Measurements from ENCODE around the gene JARID2. TPM values are rescaled to one million over a fixed set of nuclear protein-coding genes. Genes with fewer than 3 reads are reported as not detected.

Gene JARID2
- total RNA-seq, 2 donors from 2014 or later = 8.3 to 12.8 TPM

DNA sequence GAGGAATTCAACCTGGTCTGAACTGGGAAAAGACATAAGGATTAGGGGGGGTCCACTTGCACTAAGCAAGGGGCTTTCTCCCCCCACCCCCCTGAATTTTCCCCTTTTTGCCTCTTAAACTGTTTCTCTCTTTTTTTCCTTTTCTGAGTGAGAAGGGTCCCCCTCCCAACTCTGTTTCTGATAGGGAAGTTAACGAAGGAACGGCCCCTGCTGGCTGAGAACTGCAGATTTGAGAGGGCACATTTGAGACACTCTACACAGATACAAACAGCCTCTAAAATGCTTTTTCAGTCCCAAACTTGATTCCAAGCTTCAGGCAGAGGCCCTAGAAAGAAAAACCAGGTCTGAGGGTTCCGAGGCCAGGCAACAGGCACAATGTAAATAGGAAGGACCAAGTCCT lies 91.7 kb downstream of the JARID2 start:
- Histone ChIP-seq H3K36me3 (no peaks in the 10 kb centered on the region), H3K27me3 (replicated peaks; ENCODE audit: insufficient read depth) (no peaks in the 10 kb centered on the region), H3K4me1 (ENCODE audit: control insufficient read depth in 1 of 2, low read depth in 2 of 2) (no peaks in the 10 kb centered on the region), H3K27ac (no peak overlapping the region), H3K4me3 (no peak overlapping the region), H3K9me3 (no peaks in the 10 kb centered on the region)
- TF ChIP-seq CTCF (IDR thresholded peaks at IDR 0.05) = no peak
- no peak for DNase-seq (ENCODE audit: low spot score)
- ATAC-seq (ENCODE audit: insufficient number of reproducible peaks, low FRiP score, low read depth) = no peak

DNA sequence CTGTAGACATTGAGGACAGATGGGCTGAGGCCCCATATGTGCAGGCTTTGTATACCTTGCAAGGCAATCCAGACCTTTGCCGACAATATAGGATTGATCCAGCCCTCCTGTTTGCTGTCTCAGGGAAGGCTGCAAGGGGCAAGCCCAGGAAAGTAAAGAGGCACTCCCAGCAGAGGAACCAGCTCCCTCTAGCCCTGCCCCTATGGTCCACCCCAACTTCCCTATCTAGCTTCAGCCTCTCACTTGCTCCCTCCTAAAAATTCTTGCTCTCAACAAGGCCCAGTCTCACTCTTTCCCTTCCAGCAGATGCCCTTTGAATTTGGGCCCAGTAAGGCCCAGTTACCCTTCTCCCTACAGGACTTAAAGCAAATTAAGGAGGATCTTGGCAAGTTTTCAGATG lies 92.6 kb downstream of the JARID2 start:
- TF ChIP-seq CTCF (IDR thresholded peaks at IDR 0.05) = no peak
- DNase-seq (ENCODE audit: low spot score) = no peak
- no peak overlapping the region for H3K27ac ChIP-seq
- ATAC-seq (ENCODE audit: insufficient number of reproducible peaks, low FRiP score, low read depth) = no peak
- no peaks in the 10 kb centered on the region for H3K36me3 ChIP-seq
- no peaks in the 10 kb centered on the region for H3K27me3 ChIP-seq (replicated peaks; ENCODE audit: insufficient read depth)
- H3K9me3 ChIP-seq = no peaks in the 10 kb centered on the region
- no peaks in the 10 kb centered on the region for H3K4me1 ChIP-seq (ENCODE audit: control insufficient read depth in 1 of 2, low read depth in 2 of 2)
- H3K4me3 ChIP-seq = no peak overlapping the region

- H3K4me1 ChIP-seq (ENCODE audit: control insufficient read depth in 1 of 2, low read depth in 2 of 2) = no peaks in the 10 kb centered on the region
- no peaks in the 10 kb centered on the region for H3K9me3 ChIP-seq
- DNase-seq (ENCODE audit: low spot score) (no peak), ATAC-seq (ENCODE audit: insufficient number of reproducible peaks, low FRiP score, low read depth) (no peak)
- H3K4me3 ChIP-seq = no peak overlapping the region
- TF ChIP-seq CTCF (IDR thresholded peaks at IDR 0.05) = no peak
- H3K27ac ChIP-seq = no peak overlapping the region
- no peaks in the 10 kb centered on the region for H3K27me3 ChIP-seq (replicated peaks; ENCODE audit: insufficient read depth)
- no peaks in the 10 kb centered on the region for H3K36me3 ChIP-seq
Observed at GRCh38 chr6:15339081-15339480, 93.2 kb downstream of the JARID2 start.

DNA sequence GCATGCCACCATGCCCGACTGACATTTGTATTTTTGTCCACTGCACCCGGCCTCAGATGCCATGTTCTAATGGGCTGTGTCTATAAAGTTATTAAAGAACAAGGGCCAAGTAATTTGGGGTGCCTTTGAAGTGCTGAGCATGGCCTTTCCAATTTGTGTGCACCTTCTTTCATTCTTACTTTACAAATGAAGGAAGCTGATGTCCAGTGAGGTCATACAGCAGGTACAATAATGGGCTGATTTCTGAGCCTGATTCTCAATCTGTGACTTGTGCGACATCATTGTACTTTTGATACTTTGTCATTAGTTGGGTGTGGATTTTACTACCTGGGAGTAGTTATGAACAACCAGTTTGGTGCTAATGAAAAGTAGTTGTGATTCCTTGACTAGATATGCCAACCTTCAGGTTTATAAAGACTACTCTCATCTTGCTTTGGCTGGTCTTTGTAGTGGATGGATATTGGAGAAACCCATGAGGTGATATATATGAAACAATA lies 94.3 kb downstream of the JARID2 start:
- DNase-seq (ENCODE audit: low spot score) = no peak
- Histone ChIP-seq H3K4me1 (ENCODE audit: control insufficient read depth in 1 of 2, low read depth in 2 of 2) (no peaks in the 10 kb centered on the region), H3K27ac (no peak overlapping the region), H3K4me3 (no peak overlapping the region), H3K27me3 (replicated peaks; ENCODE audit: insufficient read depth) (no peaks in the 10 kb centered on the region), H3K9me3 (no peaks in the 10 kb centered on the region), H3K36me3 (no peaks in the 10 kb centered on the region)
- ATAC-seq (ENCODE audit: insufficient number of reproducible peaks, low FRiP score, low read depth) = no peak
- TF ChIP-seq CTCF (IDR thresholded peaks at IDR 0.05) = no peak

DNA sequence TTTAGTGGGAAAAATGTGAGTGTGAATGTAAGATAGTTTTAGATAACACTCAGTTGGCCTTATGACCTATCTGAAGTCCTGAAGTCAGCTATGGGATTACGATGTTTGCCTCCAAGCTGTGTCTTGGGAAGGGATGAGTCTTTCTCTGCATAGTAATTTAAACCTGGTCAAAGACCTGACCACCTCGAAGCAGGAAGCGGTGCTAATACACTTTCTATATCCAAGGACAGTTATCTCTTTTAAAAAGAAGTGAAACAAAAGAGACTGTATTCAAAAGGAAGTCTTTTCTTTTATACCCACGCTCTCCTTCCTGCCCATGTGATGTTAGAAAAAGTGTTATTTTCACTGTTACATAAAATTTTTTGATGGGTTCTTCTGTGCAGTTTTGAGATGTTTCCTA lies 94.9 kb downstream of the JARID2 start:
- Histone ChIP-seq H3K9me3 (no peaks in the 10 kb centered on the region), H3K4me1 (ENCODE audit: control insufficient read depth in 1 of 2, low read depth in 2 of 2) (no peaks in the 10 kb centered on the region), H3K27me3 (replicated peaks; ENCODE audit: insufficient read depth) (no peaks in the 10 kb centered on the region), H3K27ac (no peak overlapping the region), H3K4me3 (no peak overlapping the region), H3K36me3 (no peaks in the 10 kb centered on the region)
- ATAC-seq (ENCODE audit: insufficient number of reproducible peaks, low FRiP score, low read depth) = no peak
- TF ChIP-seq CTCF (IDR thresholded peaks at IDR 0.05) = no peak
- no peak for DNase-seq (ENCODE audit: low spot score)

All from thoracic aorta (tissue), 2 donors.